Ishikawa (cell line): ENCODE data around the gene ITIH5.

Experiments used
- MAX ChIP-seq: IDR thresholded peaks from 2 replicates; pipeline ENCODE4 v1.6.1; 2012
- TAF1 ChIP-seq: IDR thresholded peaks from 2 replicates; pipeline ENCODE4 v1.6.1; 2012; ENCODE audit warnings: low read depth, mild to moderate bottlenecking

GRCh38 chr10:7541137-7542087, 125.4 kb downstream of the ITIH5 start:
- TF ChIP-seq TAF1 (no peak), MAX (no peak)
